IMR-90 (cell line): Measurements from ENCODE around the gene FRY. TPM values are rescaled to one million over a fixed set of nuclear protein-coding genes. Genes with fewer than 3 reads are reported as not detected.

Source experiments
- ATAC-seq: fragments of 200-7000 bp; cut with Tn5 transposase; 2 replicates; pipeline ENCODE4 v1.9.1; 2020; ENCODE audit warnings: low read depth, mild to moderate bottlenecking, moderate library complexity
- BruUV-seq: library from RNA; stranded (reverse); fragments of 400-500 nt; replicated peaks from 2 replicates; lab custom pipeline; 2021; lab: Mats Ljungman, UMichigan
- CTCF ChIA-PET: fragments of 300-600 bp; formaldehyde crosslinking; extraction: SDS; loops from one replicate; lab custom pipeline; 2021; ENCODE audit warnings: antibody characterized with exemption; lab: Yijun Ruan, JAX
- POLR2A ChIA-PET: fragments of 300-600 bp; sonication (Branson Sonifier 250); formaldehyde crosslinking; loops from one replicate; lab custom pipeline; 2022; ENCODE audit warnings: antibody characterized with exemption; ENCODE audit not compliant: unreplicated experiment; lab: Charles Lee
- DNase-seq: peaks from one replicate; pipeline ENCODE4 v3.0.0; 2013
- H2AFZ ChIP-seq: replicated peaks from 2 replicates; pipeline ENCODE3; 2013; ENCODE audit warnings: low read length, mild to moderate bottlenecking; ENCODE audit not compliant: poor library complexity
- H2AK5ac ChIP-seq: 2 replicates; pipeline ENCODE4 v1.6.1; 2013; ENCODE audit warnings: low read depth, low read length, inconsistent platforms
- H2AK9ac ChIP-seq: replicated peaks from 2 replicates; pipeline ENCODE3; 2013; ENCODE audit warnings: mild to moderate bottlenecking, low read depth, low read length, moderate library complexity; ENCODE audit not compliant: poor library complexity
- H2BK120ac ChIP-seq: 2 replicates; pipeline ENCODE4 v1.6.1; 2013; ENCODE audit warnings: low read depth, low read length, inconsistent platforms
- H2BK15ac ChIP-seq: 3 replicates; pipeline ENCODE4 v1.6.1; 2013; ENCODE audit warnings: low read depth, low read length, inconsistent platforms
- H2BK20ac ChIP-seq: 2 replicates; pipeline ENCODE4 v1.6.1; 2013; ENCODE audit warnings: low read depth, mild to moderate bottlenecking, inconsistent platforms, low read length, moderate library complexity
- H2BK5ac ChIP-seq: 2 replicates; pipeline ENCODE4 v1.6.1; 2013; ENCODE audit warnings: mild to moderate bottlenecking, low read depth, low read length, inconsistent platforms; ENCODE audit not compliant: poor library complexity, severe bottlenecking
- H3K14ac ChIP-seq: replicated peaks from 2 replicates; pipeline ENCODE4 v1.6.1; 2013; ENCODE audit warnings: low read depth, low read length, inconsistent platforms
- H3K18ac ChIP-seq: 2 replicates; pipeline ENCODE4 v1.6.1; 2013; ENCODE audit warnings: low read depth, low read length, control low read depth
- H3K23ac ChIP-seq: 2 replicates; pipeline ENCODE4 v1.6.1; 2013; ENCODE audit warnings: low read depth, low read length, inconsistent platforms
- H3K27ac ChIP-seq: 2 replicates; pipeline ENCODE4 v1.5.1; 2013; ENCODE audit warnings: mild to moderate bottlenecking, control low read depth, low read length; ENCODE audit not compliant: insufficient read depth
- H3K27me3 ChIP-seq: 2 replicates; pipeline ENCODE4 v1.6.1; 2013; ENCODE audit warnings: low read length; ENCODE audit not compliant: control insufficient read depth, insufficient read depth
- H3K36me3 ChIP-seq: 2 replicates; pipeline ENCODE4 v1.6.1; 2013; ENCODE audit warnings: low read length, mixed read lengths; ENCODE audit not compliant: control insufficient read depth, insufficient read depth
- H3K4ac ChIP-seq: 2 replicates; pipeline ENCODE4 v1.6.1; 2013; ENCODE audit warnings: low read depth, low read length, inconsistent platforms
- H3K4me1 ChIP-seq: 2 replicates; pipeline ENCODE4 v1.6.1; 2013; ENCODE audit warnings: low read length, mixed read lengths; ENCODE audit not compliant: control insufficient read depth, insufficient read depth
- H3K4me2 ChIP-seq: 2 replicates; pipeline ENCODE4 v1.6.1; 2013; ENCODE audit warnings: low read depth, mild to moderate bottlenecking, control low read depth, low read length, moderate library complexity
- H3K4me3 ChIP-seq: 2 replicates; pipeline ENCODE4 v1.5.1; 2013; ENCODE audit warnings: low read depth, mild to moderate bottlenecking, control low read depth, low read length, moderate library complexity; ENCODE audit not compliant: insufficient read depth
- H3K56ac ChIP-seq: 2 replicates; pipeline ENCODE4 v1.6.1; 2013; ENCODE audit warnings: low read length, inconsistent platforms; ENCODE audit not compliant: insufficient read depth; ENCODE audit errors: extremely low read depth
- H3K79me1 ChIP-seq, 2 experiments: 2 replicates each; pipeline ENCODE4 v1.6.1; 2013; ENCODE audit warnings: low read length in 2 of 2, inconsistent platforms in 1 of 2, low read depth in 1 of 2
- H3K9ac ChIP-seq: 2 replicates; pipeline ENCODE4 v1.6.1; 2013; ENCODE audit warnings: low read depth, low read length, control low read depth
- H3K9me1 ChIP-seq: 2 replicates; pipeline ENCODE4 v1.6.1; 2013; ENCODE audit warnings: low read length, inconsistent platforms; ENCODE audit not compliant: insufficient read depth
- H3K9me3 ChIP-seq: 2 replicates; pipeline ENCODE4 v1.6.1; 2013; ENCODE audit warnings: low read length; ENCODE audit not compliant: control insufficient read depth, insufficient read depth
- H4K20me1 ChIP-seq: 2 replicates; pipeline ENCODE4 v1.6.1; 2013; ENCODE audit warnings: low read length, inconsistent platforms; ENCODE audit not compliant: insufficient read depth
- H4K5ac ChIP-seq: 2 replicates; pipeline ENCODE4 v1.6.1; 2013; ENCODE audit warnings: mild to moderate bottlenecking, low read depth, low read length, control low read depth
- H4K8ac ChIP-seq, 2 experiments: 2 replicates each; pipeline ENCODE4 v1.6.1; 2013; ENCODE audit warnings: low read depth in 2 of 2, low read length in 2 of 2, control low read depth in 1 of 2, inconsistent platforms in 1 of 2
- H4K91ac ChIP-seq: 2 replicates; pipeline ENCODE4 v1.6.1; 2013; ENCODE audit warnings: low read depth, low read length, inconsistent platforms; ENCODE audit not compliant: insufficient read depth
- BHLHE40 ChIP-seq: fragments of 150-350 bp; IDR thresholded peaks from 2 replicates; pipeline ENCODE4 v1.6.1; 2016; ENCODE audit warnings: mild to moderate bottlenecking, low read depth, low read length
- CEBPB ChIP-seq: IDR thresholded peaks from 2 replicates; pipeline ENCODE4 v1.6.1; 2012; ENCODE audit warnings: low read depth, low read length, improper control_type of control experiment
- CHD1 ChIP-seq: IDR thresholded peaks from 2 replicates; pipeline ENCODE4 v1.6.1; 2012; ENCODE audit warnings: low read depth, low read length, improper control_type of control experiment
- ELK1 ChIP-seq: fragments of 150-350 bp; IDR thresholded peaks from 2 replicates; pipeline ENCODE4 v1.6.1; 2016; ENCODE audit warnings: low read depth, mild to moderate bottlenecking, low read length, moderate library complexity, borderline replicate concordance
- FOS ChIP-seq: fragments of 150-350 bp; IDR thresholded peaks from 2 replicates; pipeline ENCODE4 v1.6.1; 2016; ENCODE audit warnings: low read depth, low read length
- MAZ ChIP-seq: IDR thresholded peaks from 2 replicates; pipeline ENCODE4 v1.6.1; 2012; ENCODE audit warnings: low read depth, mild to moderate bottlenecking, low read length, improper control_type of control experiment, moderate library complexity, borderline replicate concordance
- MXI1 ChIP-seq: IDR thresholded peaks from 2 replicates; pipeline ENCODE4 v1.6.1; 2012; ENCODE audit warnings: low read depth, mild to moderate bottlenecking, low read length, moderate library complexity, borderline replicate concordance
- NFE2L2 ChIP-seq: fragments of 150-350 bp; IDR thresholded peaks from 2 replicates; pipeline ENCODE4 v1.6.1; 2016; ENCODE audit warnings: low read depth, mild to moderate bottlenecking, low read length
- POLR2A ChIP-seq: IDR thresholded peaks from 2 replicates; pipeline ENCODE4 v1.6.1; 2012; ENCODE audit warnings: mild to moderate bottlenecking, low read depth, low read length
- RAD21 ChIP-seq: IDR thresholded peaks from 2 replicates; pipeline ENCODE4 v1.6.1; 2012; ENCODE audit warnings: low read length, improper control_type of control experiment
- RCOR1 ChIP-seq: IDR thresholded peaks from 2 replicates; pipeline ENCODE4 v1.6.1; 2012; ENCODE audit warnings: mild to moderate bottlenecking, low read length, improper control_type of control experiment; ENCODE audit not compliant: insufficient replicate concordance
- RFX5 ChIP-seq: IDR thresholded peaks from 2 replicates; pipeline ENCODE4 v1.8.0; 2012; ENCODE audit warnings: low read depth, mild to moderate bottlenecking, low read length, moderate library complexity
- SMC3 ChIP-seq: fragments of 150-350 bp; IDR thresholded peaks from 2 replicates; pipeline ENCODE4 v1.6.1; 2016; ENCODE audit warnings: low read depth, mild to moderate bottlenecking, antibody characterized with exemption, low read length, moderate library complexity
- WGBS, 2 experiments: methylation state at CpG; one replicate each; pipeline versions ENCODE4 v1.1.5 to v1.1.7; 2013; ENCODE audit warnings: missing lambda C conversion rate in 2 of 2; ENCODE audit not compliant: insufficient read length in 1 of 2; ENCODE audit errors: extremely low coverage in 2 of 2; 5-methylcytosine and 5-hydroxymethylcytosine counted together
- dilution Hi-C: fragments of 300-500 bp; cut with HindIII; formaldehyde crosslinking; loops from one replicate; pipeline ENCODE4 v1.14.3; 2018; ENCODE audit warnings: low sequenced_read_pairs; ENCODE audit not compliant: unreplicated experiment
- in situ Hi-C: fragments of 300-500 bp; cut with MboI; formaldehyde crosslinking; loops from 3 replicates; pipeline ENCODE4 v1.14.3; 2019; ENCODE audit warnings: low sequenced_read_pairs, inconsistent platforms, mixed read lengths
- intact Hi-C: fragments of 100-400 bp; cut with micrococcal nuclease; formaldehyde crosslinking; loops from 2 replicates; pipeline ENCODE4 v1.10.0; 2022
- polyA plus RNA-seq, 3 experiments: library from polyadenylated mRNA; depleted of rRNA; stranded (reverse); fragments of >200 nt; gene quantifications; 2 replicates each; pipeline ENCODE4 v1.2.3, GENCODE V29; 2012; ENCODE audit warnings: low replicate concordance in 1 of 3
- total RNA-seq: library from RNA; depleted of rRNA; stranded (reverse); fragments of >200 nt; gene quantifications from 2 replicates; pipeline ENCODE4 v1.2.3, GENCODE V29; 2012
- TF ChIP-seq, protein P1 (sequence below): conservative IDR thresholded peaks from 2 replicates; pipeline ENCODE4 v1.5.1; 2012; ENCODE audit warnings: mild to moderate bottlenecking, low read depth, low read length, improper control_type of control experiment
- TF ChIP-seq, protein P2 (sequence below): fragments of 150-350 bp; IDR thresholded peaks from 2 replicates; pipeline ENCODE4 v1.6.1; 2017; ENCODE audit warnings: mild to moderate bottlenecking, antibody characterized with exemption, low read length, low read depth

Gene FRY
- total and polyA plus RNA-seq, 2 of the 4 experiments (the other 2 are of a cell fraction), result 3.0 to 4.8 TPM

DNA sequence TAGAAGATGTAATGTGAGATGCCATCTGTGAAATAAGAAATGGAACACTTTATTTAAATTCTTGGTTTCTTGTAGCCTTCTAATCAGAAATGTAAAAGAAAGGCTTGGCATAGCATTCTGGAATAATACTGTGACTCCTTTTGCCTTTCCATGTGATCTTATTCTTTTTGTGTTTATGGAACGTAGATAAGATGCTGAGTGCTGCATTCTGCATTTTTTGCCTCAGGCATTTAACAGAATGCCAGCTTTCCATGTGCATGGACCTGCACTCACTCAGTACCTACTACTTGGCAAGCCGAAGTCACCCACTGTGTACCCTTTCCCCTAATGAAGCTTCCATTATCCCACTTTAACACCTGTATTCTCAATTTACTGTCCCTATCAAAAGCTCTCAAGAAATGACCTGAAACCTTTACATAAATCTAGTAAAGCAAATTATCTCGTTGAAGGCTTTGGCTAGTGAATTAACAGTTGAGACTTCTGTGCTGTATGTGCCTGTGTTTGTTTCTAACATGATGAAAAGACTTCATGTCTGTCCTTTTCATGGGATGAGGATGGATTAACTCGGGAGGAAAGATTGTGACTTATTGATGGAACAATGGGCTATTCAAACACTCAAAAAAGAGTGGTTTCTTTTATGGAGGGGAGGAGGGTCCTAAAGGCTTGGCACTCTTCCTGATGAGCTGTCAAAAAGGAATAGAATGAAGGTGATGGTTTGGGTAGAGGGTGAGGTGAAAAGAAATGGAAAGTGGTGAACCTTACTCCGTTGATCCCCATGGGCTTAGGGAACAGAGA, 44.7 kb upstream of the FRY start:
- Histone ChIP-seq H3K4me3 (no peak overlapping the region), H3K4me2 (no peak overlapping the region), H3K27me3 (peaks cover 6% of the 10 kb centered on the region; the same call in 1 of the 2 replicates), H3K56ac (no peak overlapping the region), H4K5ac (no peak overlapping the region), H2AK9ac (no peak overlapping the region), H4K8ac (no peak overlapping the region), H3K4me1 (no peaks in the 10 kb centered on the region), H2BK120ac (no peak overlapping the region), H3K36me3 (no peaks in the 10 kb centered on the region), H4K91ac (no peak overlapping the region), H3K4ac (no peak overlapping the region), H3K27ac (no peak overlapping the region), H2BK20ac (no peak overlapping the region), H2AK5ac (no peak overlapping the region), H4K20me1 (no peaks in the 10 kb centered on the region), H3K9ac (no peak overlapping the region), H3K9me3 (peaks cover 3% of the 10 kb centered on the region; the same call in 1 of the 2 replicates), H2BK15ac (no peak overlapping the region), H3K23ac (no peak overlapping the region), H3K79me1 (no peaks in the 10 kb centered on the region), H3K14ac (no peak overlapping the region), H3K9me1 (peaks cover 3% of the 10 kb centered on the region; the same call in 1 of the 2 replicates), H3K18ac (no peak overlapping the region), H2BK5ac (no peak overlapping the region), H2AFZ (no peak overlapping the region)
- intact Hi-C loops (no loop called here), dilution Hi-C loops (no loop called here), in situ Hi-C loops (no loop called here)
- BruUV-seq, result no TSS peak
- WGBS, 2 experiments, result no CpG with 5 or more reads among the region's 5 CpGs
- no peak for DNase-seq
- no peak for ATAC-seq
- ChIA-PET POLR2A (no interaction called here), CTCF (interaction anchor here (0.6 kb wide), 1 partner anchor 125 kb away, joined by 6 read pairs; no protein-coding TSS in a partner anchor)
- no peak for TF ChIP-seq RCOR1
- TF ChIP-seq, protein P1, sequence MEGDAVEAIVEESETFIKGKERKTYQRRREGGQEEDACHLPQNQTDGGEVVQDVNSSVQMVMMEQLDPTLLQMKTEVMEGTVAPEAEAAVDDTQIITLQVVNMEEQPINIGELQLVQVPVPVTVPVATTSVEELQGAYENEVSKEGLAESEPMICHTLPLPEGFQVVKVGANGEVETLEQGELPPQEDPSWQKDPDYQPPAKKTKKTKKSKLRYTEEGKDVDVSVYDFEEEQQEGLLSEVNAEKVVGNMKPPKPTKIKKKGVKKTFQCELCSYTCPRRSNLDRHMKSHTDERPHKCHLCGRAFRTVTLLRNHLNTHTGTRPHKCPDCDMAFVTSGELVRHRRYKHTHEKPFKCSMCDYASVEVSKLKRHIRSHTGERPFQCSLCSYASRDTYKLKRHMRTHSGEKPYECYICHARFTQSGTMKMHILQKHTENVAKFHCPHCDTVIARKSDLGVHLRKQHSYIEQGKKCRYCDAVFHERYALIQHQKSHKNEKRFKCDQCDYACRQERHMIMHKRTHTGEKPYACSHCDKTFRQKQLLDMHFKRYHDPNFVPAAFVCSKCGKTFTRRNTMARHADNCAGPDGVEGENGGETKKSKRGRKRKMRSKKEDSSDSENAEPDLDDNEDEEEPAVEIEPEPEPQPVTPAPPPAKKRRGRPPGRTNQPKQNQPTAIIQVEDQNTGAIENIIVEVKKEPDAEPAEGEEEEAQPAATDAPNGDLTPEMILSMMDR, result no peak
- TF ChIP-seq CEBPB, result no peak
- TF ChIP-seq ELK1, result no peak
- no peak for TF ChIP-seq RFX5
- no peak for TF ChIP-seq SMC3
- TF ChIP-seq, protein P2, sequence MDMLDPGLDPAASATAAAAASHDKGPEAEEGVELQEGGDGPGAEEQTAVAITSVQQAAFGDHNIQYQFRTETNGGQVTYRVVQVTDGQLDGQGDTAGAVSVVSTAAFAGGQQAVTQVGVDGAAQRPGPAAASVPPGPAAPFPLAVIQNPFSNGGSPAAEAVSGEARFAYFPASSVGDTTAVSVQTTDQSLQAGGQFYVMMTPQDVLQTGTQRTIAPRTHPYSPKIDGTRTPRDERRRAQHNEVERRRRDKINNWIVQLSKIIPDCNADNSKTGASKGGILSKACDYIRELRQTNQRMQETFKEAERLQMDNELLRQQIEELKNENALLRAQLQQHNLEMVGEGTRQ, result no peak
- no peak for TF ChIP-seq MAZ
- TF ChIP-seq BHLHE40, result no peak
- no peak for TF ChIP-seq POLR2A
- TF ChIP-seq RAD21, result no peak
- TF ChIP-seq FOS, result no peak
- TF ChIP-seq NFE2L2, result no peak
- no peak for TF ChIP-seq MXI1
- no peak for TF ChIP-seq CHD1
